IMR-90 (cell line): ENCODE results near the gene KCNQ1. TPM values are rescaled to one million over a fixed set of nuclear protein-coding genes. Genes with fewer than 3 reads are reported as not detected.

Experiments used
- ATAC-seq: fragments of 200-7000 bp; cut with Tn5 transposase; 2 replicates; pipeline ENCODE4 v1.9.1; 2020; ENCODE audit warnings: low read depth, mild to moderate bottlenecking, moderate library complexity
- BruUV-seq: library from RNA; stranded (reverse); fragments of 400-500 nt; replicated peaks from 2 replicates; lab custom pipeline; 2021; lab: Mats Ljungman, UMichigan
- CTCF ChIA-PET: fragments of 300-600 bp; formaldehyde crosslinking; extraction: SDS; loops from one replicate; lab custom pipeline; 2021; ENCODE audit warnings: antibody characterized with exemption; lab: Yijun Ruan, JAX
- POLR2A ChIA-PET: fragments of 300-600 bp; sonication (Branson Sonifier 250); formaldehyde crosslinking; loops from one replicate; lab custom pipeline; 2022; ENCODE audit warnings: antibody characterized with exemption; ENCODE audit not compliant: unreplicated experiment; lab: Charles Lee
- DNase-seq: peaks from one replicate; pipeline ENCODE4 v3.0.0; 2013
- H2AFZ ChIP-seq: replicated peaks from 2 replicates; pipeline ENCODE3; 2013; ENCODE audit warnings: low read length, mild to moderate bottlenecking; ENCODE audit not compliant: poor library complexity
- H2AK5ac ChIP-seq: 2 replicates; pipeline ENCODE4 v1.6.1; 2013; ENCODE audit warnings: low read depth, low read length, inconsistent platforms
- H2AK9ac ChIP-seq: replicated peaks from 2 replicates; pipeline ENCODE3; 2013; ENCODE audit warnings: mild to moderate bottlenecking, low read depth, low read length, moderate library complexity; ENCODE audit not compliant: poor library complexity
- H2BK120ac ChIP-seq: 2 replicates; pipeline ENCODE4 v1.6.1; 2013; ENCODE audit warnings: low read depth, low read length, inconsistent platforms
- H2BK15ac ChIP-seq: 3 replicates; pipeline ENCODE4 v1.6.1; 2013; ENCODE audit warnings: low read depth, low read length, inconsistent platforms
- H2BK20ac ChIP-seq: 2 replicates; pipeline ENCODE4 v1.6.1; 2013; ENCODE audit warnings: low read depth, mild to moderate bottlenecking, inconsistent platforms, low read length, moderate library complexity
- H2BK5ac ChIP-seq: 2 replicates; pipeline ENCODE4 v1.6.1; 2013; ENCODE audit warnings: mild to moderate bottlenecking, low read depth, low read length, inconsistent platforms; ENCODE audit not compliant: poor library complexity, severe bottlenecking
- H3K14ac ChIP-seq: replicated peaks from 2 replicates; pipeline ENCODE4 v1.6.1; 2013; ENCODE audit warnings: low read depth, low read length, inconsistent platforms
- H3K18ac ChIP-seq: 2 replicates; pipeline ENCODE4 v1.6.1; 2013; ENCODE audit warnings: low read depth, low read length, control low read depth
- H3K23ac ChIP-seq: 2 replicates; pipeline ENCODE4 v1.6.1; 2013; ENCODE audit warnings: low read depth, low read length, inconsistent platforms
- H3K27ac ChIP-seq: 2 replicates; pipeline ENCODE4 v1.5.1; 2013; ENCODE audit warnings: mild to moderate bottlenecking, control low read depth, low read length; ENCODE audit not compliant: insufficient read depth
- H3K27me3 ChIP-seq: 2 replicates; pipeline ENCODE4 v1.6.1; 2013; ENCODE audit warnings: low read length; ENCODE audit not compliant: control insufficient read depth, insufficient read depth
- H3K36me3 ChIP-seq: 2 replicates; pipeline ENCODE4 v1.6.1; 2013; ENCODE audit warnings: low read length, mixed read lengths; ENCODE audit not compliant: control insufficient read depth, insufficient read depth
- H3K4ac ChIP-seq: 2 replicates; pipeline ENCODE4 v1.6.1; 2013; ENCODE audit warnings: low read depth, low read length, inconsistent platforms
- H3K4me1 ChIP-seq: 2 replicates; pipeline ENCODE4 v1.6.1; 2013; ENCODE audit warnings: low read length, mixed read lengths; ENCODE audit not compliant: control insufficient read depth, insufficient read depth
- H3K4me2 ChIP-seq: 2 replicates; pipeline ENCODE4 v1.6.1; 2013; ENCODE audit warnings: low read depth, mild to moderate bottlenecking, control low read depth, low read length, moderate library complexity
- H3K4me3 ChIP-seq: 2 replicates; pipeline ENCODE4 v1.5.1; 2013; ENCODE audit warnings: low read depth, mild to moderate bottlenecking, control low read depth, low read length, moderate library complexity; ENCODE audit not compliant: insufficient read depth
- H3K56ac ChIP-seq: 2 replicates; pipeline ENCODE4 v1.6.1; 2013; ENCODE audit warnings: low read length, inconsistent platforms; ENCODE audit not compliant: insufficient read depth; ENCODE audit errors: extremely low read depth
- H3K79me1 ChIP-seq, 2 experiments: 2 replicates each; pipeline ENCODE4 v1.6.1; 2013; ENCODE audit warnings: low read length in 2 of 2, inconsistent platforms in 1 of 2, low read depth in 1 of 2
- H3K9ac ChIP-seq: 2 replicates; pipeline ENCODE4 v1.6.1; 2013; ENCODE audit warnings: low read depth, low read length, control low read depth
- H3K9me1 ChIP-seq: 2 replicates; pipeline ENCODE4 v1.6.1; 2013; ENCODE audit warnings: low read length, inconsistent platforms; ENCODE audit not compliant: insufficient read depth
- H3K9me3 ChIP-seq: 2 replicates; pipeline ENCODE4 v1.6.1; 2013; ENCODE audit warnings: low read length; ENCODE audit not compliant: control insufficient read depth, insufficient read depth
- H4K20me1 ChIP-seq: 2 replicates; pipeline ENCODE4 v1.6.1; 2013; ENCODE audit warnings: low read length, inconsistent platforms; ENCODE audit not compliant: insufficient read depth
- H4K5ac ChIP-seq: 2 replicates; pipeline ENCODE4 v1.6.1; 2013; ENCODE audit warnings: mild to moderate bottlenecking, low read depth, low read length, control low read depth
- H4K8ac ChIP-seq, 2 experiments: 2 replicates each; pipeline ENCODE4 v1.6.1; 2013; ENCODE audit warnings: low read depth in 2 of 2, low read length in 2 of 2, control low read depth in 1 of 2, inconsistent platforms in 1 of 2
- H4K91ac ChIP-seq: 2 replicates; pipeline ENCODE4 v1.6.1; 2013; ENCODE audit warnings: low read depth, low read length, inconsistent platforms; ENCODE audit not compliant: insufficient read depth
- BHLHE40 ChIP-seq: fragments of 150-350 bp; IDR thresholded peaks from 2 replicates; pipeline ENCODE4 v1.6.1; 2016; ENCODE audit warnings: mild to moderate bottlenecking, low read depth, low read length
- CEBPB ChIP-seq: IDR thresholded peaks from 2 replicates; pipeline ENCODE4 v1.6.1; 2012; ENCODE audit warnings: low read depth, low read length, improper control_type of control experiment
- CHD1 ChIP-seq: IDR thresholded peaks from 2 replicates; pipeline ENCODE4 v1.6.1; 2012; ENCODE audit warnings: low read depth, low read length, improper control_type of control experiment
- FOS ChIP-seq: fragments of 150-350 bp; IDR thresholded peaks from 2 replicates; pipeline ENCODE4 v1.6.1; 2016; ENCODE audit warnings: low read depth, low read length
- MAFK ChIP-seq: IDR thresholded peaks from 2 replicates; pipeline ENCODE4 v1.6.1; 2012; ENCODE audit warnings: low read depth, low read length, improper control_type of control experiment
- MAZ ChIP-seq: IDR thresholded peaks from 2 replicates; pipeline ENCODE4 v1.6.1; 2012; ENCODE audit warnings: low read depth, mild to moderate bottlenecking, low read length, improper control_type of control experiment, moderate library complexity, borderline replicate concordance
- MXI1 ChIP-seq: IDR thresholded peaks from 2 replicates; pipeline ENCODE4 v1.6.1; 2012; ENCODE audit warnings: low read depth, mild to moderate bottlenecking, low read length, moderate library complexity, borderline replicate concordance
- NFE2L2 ChIP-seq: fragments of 150-350 bp; IDR thresholded peaks from 2 replicates; pipeline ENCODE4 v1.6.1; 2016; ENCODE audit warnings: low read depth, mild to moderate bottlenecking, low read length
- POLR2A ChIP-seq: IDR thresholded peaks from 2 replicates; pipeline ENCODE4 v1.6.1; 2012; ENCODE audit warnings: mild to moderate bottlenecking, low read depth, low read length
- RAD21 ChIP-seq: IDR thresholded peaks from 2 replicates; pipeline ENCODE4 v1.6.1; 2012; ENCODE audit warnings: low read length, improper control_type of control experiment
- RCOR1 ChIP-seq: IDR thresholded peaks from 2 replicates; pipeline ENCODE4 v1.6.1; 2012; ENCODE audit warnings: mild to moderate bottlenecking, low read length, improper control_type of control experiment; ENCODE audit not compliant: insufficient replicate concordance
- RFX5 ChIP-seq: IDR thresholded peaks from 2 replicates; pipeline ENCODE4 v1.8.0; 2012; ENCODE audit warnings: low read depth, mild to moderate bottlenecking, low read length, moderate library complexity
- SMC3 ChIP-seq: fragments of 150-350 bp; IDR thresholded peaks from 2 replicates; pipeline ENCODE4 v1.6.1; 2016; ENCODE audit warnings: low read depth, mild to moderate bottlenecking, antibody characterized with exemption, low read length, moderate library complexity
- WGBS, 2 experiments: methylation state at CpG; one replicate each; pipeline versions ENCODE4 v1.1.5 to v1.1.7; 2013; ENCODE audit warnings: missing lambda C conversion rate in 2 of 2; ENCODE audit not compliant: insufficient read length in 1 of 2; ENCODE audit errors: extremely low coverage in 2 of 2; 5-methylcytosine and 5-hydroxymethylcytosine counted together
- dilution Hi-C: fragments of 300-500 bp; cut with HindIII; formaldehyde crosslinking; loops from one replicate; pipeline ENCODE4 v1.14.3; 2018; ENCODE audit warnings: low sequenced_read_pairs; ENCODE audit not compliant: unreplicated experiment
- in situ Hi-C: fragments of 300-500 bp; cut with MboI; formaldehyde crosslinking; loops from 3 replicates; pipeline ENCODE4 v1.14.3; 2019; ENCODE audit warnings: low sequenced_read_pairs, inconsistent platforms, mixed read lengths
- intact Hi-C: fragments of 100-400 bp; cut with micrococcal nuclease; formaldehyde crosslinking; loops from 2 replicates; pipeline ENCODE4 v1.10.0; 2022
- polyA plus RNA-seq, 3 experiments: library from polyadenylated mRNA; depleted of rRNA; stranded (reverse); fragments of >200 nt; gene quantifications; 2 replicates each; pipeline ENCODE4 v1.2.3, GENCODE V29; 2012; ENCODE audit warnings: low replicate concordance in 1 of 3
- total RNA-seq: library from RNA; depleted of rRNA; stranded (reverse); fragments of >200 nt; gene quantifications from 2 replicates; pipeline ENCODE4 v1.2.3, GENCODE V29; 2012
- TF ChIP-seq, protein P1 (sequence below): fragments of 150-350 bp; IDR thresholded peaks from 2 replicates; pipeline ENCODE4 v1.6.1; 2017; ENCODE audit warnings: mild to moderate bottlenecking, antibody characterized with exemption, low read length, low read depth
- TF ChIP-seq, protein P2 (sequence below): fragments of 150-350 bp; IDR thresholded peaks from 2 replicates; pipeline ENCODE4 v1.6.1; 2016; ENCODE audit warnings: low read depth, mild to moderate bottlenecking, low read length, moderate library complexity, borderline replicate concordance
- TF ChIP-seq, protein P3 (sequence below): conservative IDR thresholded peaks from 2 replicates; pipeline ENCODE4 v1.5.1; 2012; ENCODE audit warnings: mild to moderate bottlenecking, low read depth, low read length, improper control_type of control experiment

The KCNQ1 gene
- total and polyA plus RNA-seq, 2 of the 4 experiments (the other 2 are of a cell fraction): 0.07 TPM; not detected in 1

DNA sequence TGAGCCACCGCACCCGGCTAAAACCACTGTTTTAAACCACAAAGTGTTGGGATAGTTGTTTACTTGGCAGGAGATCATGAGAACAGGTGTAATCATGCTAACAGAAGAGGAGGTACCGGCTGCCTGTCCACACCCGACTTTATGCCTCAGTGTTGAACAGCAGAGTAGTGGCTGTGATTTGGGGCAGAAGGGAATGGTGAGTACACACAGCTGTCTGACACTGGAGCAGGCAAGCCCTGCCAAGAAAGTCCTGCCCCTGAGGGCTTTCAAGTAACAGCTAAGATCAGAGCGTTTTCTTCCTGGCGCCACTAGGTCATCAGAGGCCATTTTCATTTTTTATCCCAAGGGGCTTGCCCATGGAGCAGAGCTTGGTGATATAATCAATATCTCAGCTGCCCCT, 432.7 kb downstream of the KCNQ1 start:
- no peak for DNase-seq
- no peaks in the 10 kb centered on the region for H3K79me1 ChIP-seq
- no peak overlapping the region for H4K5ac ChIP-seq
- no peak for TF ChIP-seq RCOR1
- TF ChIP-seq, protein P1, sequence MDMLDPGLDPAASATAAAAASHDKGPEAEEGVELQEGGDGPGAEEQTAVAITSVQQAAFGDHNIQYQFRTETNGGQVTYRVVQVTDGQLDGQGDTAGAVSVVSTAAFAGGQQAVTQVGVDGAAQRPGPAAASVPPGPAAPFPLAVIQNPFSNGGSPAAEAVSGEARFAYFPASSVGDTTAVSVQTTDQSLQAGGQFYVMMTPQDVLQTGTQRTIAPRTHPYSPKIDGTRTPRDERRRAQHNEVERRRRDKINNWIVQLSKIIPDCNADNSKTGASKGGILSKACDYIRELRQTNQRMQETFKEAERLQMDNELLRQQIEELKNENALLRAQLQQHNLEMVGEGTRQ: no peak
- TF ChIP-seq FOS: no peak
- TF ChIP-seq SMC3: no peak
- TF ChIP-seq MAZ: no peak
- TF ChIP-seq BHLHE40: no peak
- TF ChIP-seq, protein P2, sequence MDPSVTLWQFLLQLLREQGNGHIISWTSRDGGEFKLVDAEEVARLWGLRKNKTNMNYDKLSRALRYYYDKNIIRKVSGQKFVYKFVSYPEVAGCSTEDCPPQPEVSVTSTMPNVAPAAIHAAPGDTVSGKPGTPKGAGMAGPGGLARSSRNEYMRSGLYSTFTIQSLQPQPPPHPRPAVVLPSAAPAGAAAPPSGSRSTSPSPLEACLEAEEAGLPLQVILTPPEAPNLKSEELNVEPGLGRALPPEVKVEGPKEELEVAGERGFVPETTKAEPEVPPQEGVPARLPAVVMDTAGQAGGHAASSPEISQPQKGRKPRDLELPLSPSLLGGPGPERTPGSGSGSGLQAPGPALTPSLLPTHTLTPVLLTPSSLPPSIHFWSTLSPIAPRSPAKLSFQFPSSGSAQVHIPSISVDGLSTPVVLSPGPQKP: no peak
- TF ChIP-seq POLR2A: no peak
- TF ChIP-seq CHD1: no peak
- TF ChIP-seq MAFK: no peak
- no peak for TF ChIP-seq MXI1
- TF ChIP-seq, protein P3, sequence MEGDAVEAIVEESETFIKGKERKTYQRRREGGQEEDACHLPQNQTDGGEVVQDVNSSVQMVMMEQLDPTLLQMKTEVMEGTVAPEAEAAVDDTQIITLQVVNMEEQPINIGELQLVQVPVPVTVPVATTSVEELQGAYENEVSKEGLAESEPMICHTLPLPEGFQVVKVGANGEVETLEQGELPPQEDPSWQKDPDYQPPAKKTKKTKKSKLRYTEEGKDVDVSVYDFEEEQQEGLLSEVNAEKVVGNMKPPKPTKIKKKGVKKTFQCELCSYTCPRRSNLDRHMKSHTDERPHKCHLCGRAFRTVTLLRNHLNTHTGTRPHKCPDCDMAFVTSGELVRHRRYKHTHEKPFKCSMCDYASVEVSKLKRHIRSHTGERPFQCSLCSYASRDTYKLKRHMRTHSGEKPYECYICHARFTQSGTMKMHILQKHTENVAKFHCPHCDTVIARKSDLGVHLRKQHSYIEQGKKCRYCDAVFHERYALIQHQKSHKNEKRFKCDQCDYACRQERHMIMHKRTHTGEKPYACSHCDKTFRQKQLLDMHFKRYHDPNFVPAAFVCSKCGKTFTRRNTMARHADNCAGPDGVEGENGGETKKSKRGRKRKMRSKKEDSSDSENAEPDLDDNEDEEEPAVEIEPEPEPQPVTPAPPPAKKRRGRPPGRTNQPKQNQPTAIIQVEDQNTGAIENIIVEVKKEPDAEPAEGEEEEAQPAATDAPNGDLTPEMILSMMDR: no peak
- no peak for TF ChIP-seq RFX5
- TF ChIP-seq RAD21: no peak
- no peak for TF ChIP-seq NFE2L2
- no peak for TF ChIP-seq CEBPB
- peaks cover 4% of the 10 kb centered on the region; the same call in 1 of the 2 replicates for H3K36me3 ChIP-seq
- no peaks in the 10 kb centered on the region for H4K20me1 ChIP-seq
- H2AK9ac ChIP-seq: no peak overlapping the region
- H3K18ac ChIP-seq: no peak overlapping the region
- H3K23ac ChIP-seq: no peak overlapping the region
- ATAC-seq: no peak
- BruUV-seq: no TSS peak
- H3K9ac ChIP-seq: no peak overlapping the region
- no peak overlapping the region for H2BK5ac ChIP-seq
- peaks cover 12% of the 10 kb centered on the region for H3K9me3 ChIP-seq
- CTCF ChIA-PET: interaction anchor here (0.8 kb wide), 1 partner anchor 10 kb away, joined by 3 read pairs; no protein-coding TSS in a partner anchor
- H3K4me3 ChIP-seq: no peak overlapping the region
- no peak overlapping the region for H2BK120ac ChIP-seq
- intact Hi-C loops (no loop called here), dilution Hi-C loops (no loop called here), in situ Hi-C loops (loop anchor here (5.0 to 25.0 kb wide), 2 partner anchors 180 to 690 kb away; partner anchors contain the start of gene KCNQ1OT1)
- no peak overlapping the region for H3K4me2 ChIP-seq
- no peaks in the 10 kb centered on the region for H3K4me1 ChIP-seq
- 36% methylated on average over 6 of the region's 6 CpGs; no CpG with 5 or more reads in 1 of the 2 experiments for WGBS, 2 experiments
- H2BK20ac ChIP-seq: no peak overlapping the region
- POLR2A ChIA-PET: no interaction called here
- no peaks in the 10 kb centered on the region; the same call in 1 of the 2 replicates for H3K9me1 ChIP-seq
- no peak overlapping the region for H4K91ac ChIP-seq
- no peak overlapping the region for H2AK5ac ChIP-seq
- H2AFZ ChIP-seq: no peak overlapping the region
- no peak overlapping the region for H3K14ac ChIP-seq
- no peak overlapping the region for H3K56ac ChIP-seq
- no peak overlapping the region for H3K27ac ChIP-seq
- no peak overlapping the region for H3K4ac ChIP-seq
- H3K27me3 ChIP-seq: peaks cover 12% of the 10 kb centered on the region
- H2BK15ac ChIP-seq: no peak overlapping the region
- no peak overlapping the region for H4K8ac ChIP-seq
